Endodermal cell (in vitro differentiated cells): ENCODE data around the gene PDE8A. TPM values are rescaled to one million over a fixed set of nuclear protein-coding genes. Genes with fewer than 3 reads are reported as not detected.

ENCODE experiments used
- DNase-seq: peaks from one replicate; pipeline ENCODE4 v3.0.0-alpha.2; 2017
- H3K27ac ChIP-seq: 2 replicates; pipeline ENCODE4 v1.5.1; 2013; ENCODE audit warnings: mild to moderate bottlenecking, low read depth, low read length, moderate library complexity
- H3K27me3 ChIP-seq: 2 replicates; pipeline ENCODE4 v1.6.1; 2013; ENCODE audit warnings: mild to moderate bottlenecking, low read length, moderate library complexity; ENCODE audit not compliant: insufficient read depth, control insufficient read depth, poor library complexity, severe bottlenecking
- H3K36me3 ChIP-seq: 2 replicates; pipeline ENCODE4 v1.7.0; 2013; ENCODE audit warnings: mild to moderate bottlenecking, low read length, moderate library complexity; ENCODE audit not compliant: control insufficient read depth, insufficient read depth
- H3K4me1 ChIP-seq: one replicate; pipeline ENCODE4 v1.7.0; 2013; ENCODE audit warnings: low read length; ENCODE audit not compliant: control insufficient read depth, insufficient read depth
- H3K4me3 ChIP-seq: 2 replicates; pipeline ENCODE4 v1.5.1; 2013; ENCODE audit warnings: mild to moderate bottlenecking, low read length, moderate library complexity
- H3K9ac ChIP-seq: 2 replicates; pipeline ENCODE4 v1.6.1; 2013; ENCODE audit warnings: mild to moderate bottlenecking, low read length, moderate library complexity; ENCODE audit not compliant: poor library complexity, severe bottlenecking; ENCODE audit errors: extremely low read depth
- H3K9me3 ChIP-seq: 2 replicates; pipeline ENCODE4 v1.6.1; 2013; ENCODE audit warnings: mild to moderate bottlenecking, low read length, moderate library complexity; ENCODE audit not compliant: control insufficient read depth
- H3K27ac Mint-ChIP-seq: 2 replicates; pipeline ENCODE4 v1.8.0; 2020; ENCODE audit warnings: mixed read lengths
- H3K27me3 Mint-ChIP-seq: 2 replicates; pipeline ENCODE4 v1.8.0; 2021; ENCODE audit warnings: mild to moderate bottlenecking, mixed read lengths; ENCODE audit not compliant: insufficient read depth
- H3K36me3 Mint-ChIP-seq: 2 replicates; pipeline ENCODE4 v1.8.0; 2020; ENCODE audit warnings: low read depth, mixed read lengths
- H3K4me1 Mint-ChIP-seq: 2 replicates; pipeline ENCODE4 v1.8.0; 2020; ENCODE audit warnings: mixed read lengths
- H3K4me3 Mint-ChIP-seq: 2 replicates; pipeline ENCODE4 v1.8.0; 2020; ENCODE audit warnings: mild to moderate bottlenecking, moderate library complexity, mixed read lengths
- H3K9me3 Mint-ChIP-seq: 2 replicates; pipeline ENCODE4 v1.8.0; 2020; ENCODE audit warnings: mild to moderate bottlenecking, mixed read lengths
- CTCF ChIP-seq: fragments of 200-600 bp; sonication (generic); conservative IDR thresholded peaks from 2 replicates; pipeline ENCODE4 v1.5.0; 2021; ENCODE audit warnings: antibody characterized with exemption, mild to moderate bottlenecking
- WGBS, 2 experiments: methylation state at CpG; one replicate each; pipeline versions ENCODE4 v1.1.5 to v1.1.7; 2013; ENCODE audit warnings: missing lambda C conversion rate in 2 of 2, mixed read lengths in 1 of 2; ENCODE audit not compliant: insufficient coverage in 1 of 2, insufficient read length in 1 of 2; 5-methylcytosine and 5-hydroxymethylcytosine counted together
- total RNA-seq, 2 donors: library from RNA; stranded (reverse); fragmentation: NEBNext Ultra II Directional in 1 of 2; extraction: Animal tissue kit (Norgen Biotek cat#: 25700) in 1 of 2; gene quantifications; 2 replicates in 1 of 2; 3 replicates in 1 of 2; pipeline ENCODE4 v1.2.1, GENCODE V29; 2021

PDE8A gene
- total RNA-seq, 2 donors from 2014 or later: 14.8 to 15.2 TPM

- DNase-seq: no peak
- H3K36me3 Mint-ChIP-seq: no peaks in the 10 kb centered on the region
- Histone ChIP-seq H3K4me1 (peaks cover 18% of the 10 kb centered on the region), H3K9ac (no peak overlapping the region), H3K9me3 (no peaks in the 10 kb centered on the region), H3K27me3 (no peaks in the 10 kb centered on the region), H3K36me3 (no peaks in the 10 kb centered on the region), H3K27ac (no peak overlapping the region), H3K4me3 (no peak overlapping the region)
- WGBS, 2 experiments: 93 to 96% methylated on average over 3 to 4 of the region's 4 CpGs
- TF ChIP-seq CTCF: no peak
- no peak overlapping the region for H3K4me3 Mint-ChIP-seq
- H3K27me3 Mint-ChIP-seq: no peaks in the 10 kb centered on the region
- no peaks in the 10 kb centered on the region for H3K9me3 Mint-ChIP-seq
- H3K4me1 Mint-ChIP-seq: peaks cover 35% of the 10 kb centered on the region
- H3K27ac Mint-ChIP-seq: no peak overlapping the region
Measured at GRCh38 chr15:85025516-85026251, 44.0 kb downstream of the PDE8A start.

GRCh38 chr15:85026304-85027032 lies 44.8 kb downstream of the PDE8A start:
- no peaks in the 10 kb centered on the region for H3K27me3 ChIP-seq
- TF ChIP-seq CTCF: no peak
- H3K27ac ChIP-seq: no peak overlapping the region
- H3K9ac ChIP-seq: no peak overlapping the region
- peaks cover 20% of the 10 kb centered on the region for H3K4me1 ChIP-seq
- no peak for DNase-seq
- no peak overlapping the region for H3K4me3 Mint-ChIP-seq
- no peaks in the 10 kb centered on the region for H3K36me3 Mint-ChIP-seq
- peaks cover 40% of the 10 kb centered on the region for H3K4me1 Mint-ChIP-seq
- H3K27me3 Mint-ChIP-seq: no peaks in the 10 kb centered on the region
- no peaks in the 10 kb centered on the region for H3K9me3 ChIP-seq
- H3K36me3 ChIP-seq: no peaks in the 10 kb centered on the region
- no peaks in the 10 kb centered on the region for H3K9me3 Mint-ChIP-seq
- 94 to 100% methylated on average over 1 of the region's 2 CpGs for WGBS, 2 experiments
- H3K27ac Mint-ChIP-seq: no peak overlapping the region
- H3K4me3 ChIP-seq: no peak overlapping the region

GRCh38 chr15:85027033-85027380 lies 45.4 kb downstream of the PDE8A start:
- Histone ChIP-seq H3K4me1 (peaks cover 20% of the 10 kb centered on the region), H3K36me3 (no peaks in the 10 kb centered on the region), H3K9me3 (no peaks in the 10 kb centered on the region), H3K9ac (no peak overlapping the region), H3K27ac (no peak overlapping the region), H3K4me3 (no peak overlapping the region), H3K27me3 (no peaks in the 10 kb centered on the region)
- no peak overlapping the region for H3K4me3 Mint-ChIP-seq
- no peaks in the 10 kb centered on the region for H3K27me3 Mint-ChIP-seq
- no peak for DNase-seq
- H3K36me3 Mint-ChIP-seq: no peaks in the 10 kb centered on the region
- no peaks in the 10 kb centered on the region for H3K9me3 Mint-ChIP-seq
- TF ChIP-seq CTCF: no peak
- no peak overlapping the region for H3K27ac Mint-ChIP-seq
- H3K4me1 Mint-ChIP-seq: peaks cover 44% of the 10 kb centered on the region
